Activated naive CD8-positive, alpha-beta T cell (primary cell): ENCODE data around the gene KIF17.

Source experiments
- H3K27ac Mint-ChIP-seq: one replicate; pipeline ENCODE4 v1.8.0; 2021; ENCODE audit warnings: mixed read lengths
- H3K27me3 Mint-ChIP-seq: one replicate; pipeline ENCODE4 v1.8.0; 2021; ENCODE audit warnings: mixed read lengths
- H3K36me3 Mint-ChIP-seq: one replicate; pipeline ENCODE4 v1.8.0; 2021; ENCODE audit warnings: mixed read lengths
- H3K4me1 Mint-ChIP-seq: one replicate; pipeline ENCODE4 v1.8.0; 2021; ENCODE audit warnings: low read depth, mixed read lengths
- H3K4me3 Mint-ChIP-seq: one replicate; pipeline ENCODE4 v1.8.0; 2021; ENCODE audit warnings: mild to moderate bottlenecking, mixed read lengths
- H3K9me3 Mint-ChIP-seq: one replicate; pipeline ENCODE4 v1.8.0; 2021; ENCODE audit warnings: low read depth, mixed read lengths

KIF17 gene

DNA sequence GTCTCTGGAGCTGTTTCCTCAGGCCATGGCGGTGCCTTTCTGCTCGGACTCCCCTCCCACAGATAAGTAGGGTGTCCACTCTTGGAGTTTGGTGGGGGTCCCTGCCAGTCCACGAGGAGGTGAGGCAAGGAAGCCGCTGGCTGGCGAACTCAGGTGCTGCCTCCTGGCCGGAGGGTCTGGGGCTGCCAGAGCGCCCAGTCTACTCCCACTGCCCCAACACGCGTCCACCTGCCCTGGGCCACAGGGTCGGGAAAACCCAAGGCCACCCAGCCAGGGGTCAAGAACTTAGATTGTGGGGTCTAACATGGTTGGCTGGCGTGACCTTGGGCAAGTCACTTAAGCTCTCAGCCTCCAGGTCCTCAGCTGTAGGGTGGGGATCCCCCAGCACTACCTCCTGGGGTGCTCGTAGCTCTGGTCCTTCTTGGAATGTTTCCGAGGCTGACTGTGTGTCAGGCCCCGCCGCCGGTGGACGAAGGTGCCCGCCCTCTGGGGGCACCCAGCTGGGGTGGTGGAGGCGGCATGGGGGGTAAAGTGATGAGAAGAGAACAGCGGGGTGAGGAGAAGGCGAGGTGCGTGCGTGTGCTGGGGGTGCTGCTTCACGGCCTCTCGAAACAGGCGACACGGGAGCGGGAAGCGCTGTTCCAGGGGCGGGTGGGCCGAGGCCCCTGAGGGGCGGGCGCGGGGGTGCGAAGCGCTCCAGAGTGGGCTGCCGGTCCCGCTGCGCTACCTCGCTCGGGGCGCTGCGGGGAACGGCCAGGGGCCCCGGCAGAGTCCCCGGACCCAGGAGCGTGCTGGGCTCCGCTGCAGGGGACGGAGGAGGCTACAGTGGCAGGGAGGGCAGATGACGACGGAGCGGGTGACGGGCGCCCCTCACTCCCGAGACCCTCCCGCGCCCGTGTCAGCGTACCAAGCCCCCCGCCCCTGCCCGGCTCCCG lies 13.5 kb upstream of the KIF17 start:
- H3K4me1 Mint-ChIP-seq = peaks cover 12% of the 10 kb centered on the region
- peak overlapping the region; percentile 78 for H3K4me3 Mint-ChIP-seq
- no peaks in the 10 kb centered on the region for H3K9me3 Mint-ChIP-seq
- H3K27ac Mint-ChIP-seq = no peak overlapping the region
- H3K36me3 Mint-ChIP-seq = no peaks in the 10 kb centered on the region
- peaks cover 2% of the 10 kb centered on the region for H3K27me3 Mint-ChIP-seq

DNA sequence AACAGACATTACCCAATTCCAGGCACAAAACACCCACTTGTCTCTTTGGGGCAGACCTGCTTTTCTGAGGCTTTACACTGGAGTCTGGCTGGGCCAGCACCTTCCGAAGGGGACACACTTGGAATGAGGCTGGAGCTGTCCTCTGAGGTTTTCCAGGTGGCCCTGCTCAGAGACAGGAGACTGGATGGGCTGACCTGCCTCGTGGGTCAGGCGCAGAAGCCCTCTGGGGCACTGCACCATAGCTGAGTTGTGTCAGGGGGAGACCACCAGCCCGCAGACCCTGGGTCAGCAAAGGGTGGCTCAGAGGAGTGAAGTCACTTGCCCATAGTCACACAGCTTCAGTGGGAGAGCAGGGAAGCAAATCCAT lies 12.9 kb upstream of the KIF17 start:
- no peaks in the 10 kb centered on the region for H3K36me3 Mint-ChIP-seq
- H3K4me1 Mint-ChIP-seq = peaks cover 12% of the 10 kb centered on the region
- H3K27ac Mint-ChIP-seq = no peak overlapping the region
- peak overlapping the region; percentile 78 for H3K4me3 Mint-ChIP-seq
- H3K9me3 Mint-ChIP-seq = no peaks in the 10 kb centered on the region
- peaks cover 2% of the 10 kb centered on the region for H3K27me3 Mint-ChIP-seq

DNA sequence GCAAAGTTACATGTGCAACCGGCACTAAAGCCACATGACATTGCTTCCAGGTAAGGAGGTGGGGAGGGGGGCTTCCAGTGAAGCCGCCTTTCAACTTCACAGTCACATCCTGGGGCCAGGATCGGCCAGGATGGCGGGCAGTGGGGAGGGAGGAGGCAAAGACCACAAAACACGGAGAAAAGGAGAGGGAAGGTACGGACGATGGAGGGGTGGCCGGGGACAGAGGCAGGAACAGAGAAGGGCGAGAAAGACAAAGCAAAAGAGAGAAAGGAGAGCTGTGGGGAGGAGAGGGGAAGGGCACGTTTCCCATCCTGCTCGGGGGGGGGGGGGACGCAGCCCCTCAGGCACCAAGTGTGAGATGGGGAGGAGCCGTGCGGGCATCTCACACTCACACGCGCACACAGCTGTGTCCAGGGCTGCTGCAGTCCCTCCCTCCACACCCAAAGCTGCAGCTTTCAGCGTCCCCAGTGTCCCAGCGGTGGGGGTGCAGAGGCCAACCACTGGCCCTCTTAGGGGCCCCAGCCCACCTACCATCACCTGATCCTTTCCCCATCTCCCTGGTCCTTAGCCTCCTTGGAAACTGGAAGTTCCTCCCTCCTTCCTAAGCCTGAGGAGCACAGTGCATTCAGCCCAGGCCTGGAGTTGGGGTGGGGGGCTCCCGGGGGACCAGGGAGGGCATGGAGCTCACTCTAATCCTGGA lies 12.3 kb upstream of the KIF17 start:
- Mint-ChIP-seq H3K27ac (no peak overlapping the region), H3K4me1 (peaks cover 12% of the 10 kb centered on the region), H3K9me3 (no peaks in the 10 kb centered on the region), H3K4me3 (peak overlapping the region; percentile 65), H3K27me3 (peaks cover 2% of the 10 kb centered on the region), H3K36me3 (no peaks in the 10 kb centered on the region)

DNA sequence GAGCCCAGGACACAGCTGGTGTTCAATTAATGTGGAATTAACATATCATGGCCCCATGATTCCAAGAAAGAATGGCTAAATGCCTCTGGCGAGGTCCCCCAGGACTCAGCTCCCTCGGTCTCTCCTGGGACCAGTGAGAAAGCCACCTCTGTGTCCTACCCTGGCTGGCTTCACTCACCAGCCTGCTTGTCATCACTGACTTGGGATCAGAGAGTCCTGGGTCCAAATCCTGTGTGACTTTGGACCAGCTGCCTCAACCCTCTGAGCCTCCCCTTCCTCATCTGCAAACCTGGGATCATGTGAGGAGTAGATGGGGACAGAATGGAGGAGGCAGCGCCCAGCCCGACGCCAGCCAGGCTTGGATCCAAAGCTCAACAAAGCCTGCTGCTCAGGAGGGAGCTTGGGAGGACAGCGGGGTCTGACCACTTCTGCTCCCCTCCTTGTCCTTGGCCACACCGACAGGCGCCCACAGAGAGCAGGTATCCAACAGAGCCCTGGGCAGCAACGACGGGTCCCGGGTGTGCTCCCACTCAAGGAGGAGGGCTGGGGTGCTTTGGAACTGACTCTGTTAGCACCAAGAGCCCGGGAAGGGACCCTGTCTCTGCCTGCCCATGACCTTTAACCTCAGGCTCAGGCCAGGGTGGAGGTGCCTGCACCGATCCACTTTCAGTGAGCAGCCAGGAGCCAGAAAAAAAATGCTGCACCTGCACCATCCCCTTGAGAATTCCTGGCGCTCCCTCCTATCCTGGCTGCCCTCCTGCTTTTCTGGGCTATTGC lies 11.5 kb upstream of the KIF17 start:
- H3K27ac Mint-ChIP-seq = no peak overlapping the region

DNA sequence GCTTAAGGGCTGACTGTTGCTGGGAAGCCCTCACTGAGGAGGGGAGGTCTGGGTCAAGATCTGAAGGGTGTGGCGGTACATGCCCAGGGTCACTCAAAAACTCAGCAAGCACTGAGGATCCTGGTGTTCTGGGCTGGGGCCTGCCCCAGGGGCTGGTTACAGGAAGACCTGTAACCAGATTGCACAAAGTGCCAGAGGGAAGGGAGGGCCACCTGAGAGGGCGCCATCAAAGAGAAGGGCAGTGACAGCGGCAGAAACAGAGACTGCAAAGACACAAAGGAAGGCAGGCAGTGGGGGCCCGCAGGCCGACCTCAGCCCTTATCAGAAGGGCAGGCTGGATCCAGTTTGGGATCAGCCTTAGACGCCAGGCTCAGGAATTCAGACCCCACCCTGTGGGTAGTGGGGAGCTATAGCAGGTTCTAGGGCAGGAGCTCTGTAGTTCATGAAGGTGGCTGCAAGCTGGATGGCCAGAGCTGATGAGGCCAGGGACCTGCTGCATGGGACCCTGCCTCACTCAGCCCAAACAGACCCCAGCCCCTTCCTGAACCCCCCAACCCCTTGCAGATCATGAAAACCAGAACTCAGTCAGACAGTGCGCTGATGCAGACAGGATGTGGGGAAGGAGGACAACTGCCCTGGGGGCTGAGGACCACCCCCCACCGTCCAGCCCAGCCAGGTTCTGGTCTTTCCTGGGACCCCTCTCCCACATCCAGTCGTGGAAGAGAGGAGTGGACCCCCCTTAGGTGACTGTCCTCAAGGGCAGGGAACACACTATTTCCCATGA lies 10.8 kb upstream of the KIF17 start:
- Mint-ChIP-seq H3K4me3 (no peak overlapping the region), H3K4me1 (peaks cover 12% of the 10 kb centered on the region), H3K9me3 (no peaks in the 10 kb centered on the region), H3K27me3 (peaks cover 2% of the 10 kb centered on the region), H3K27ac (no peak overlapping the region), H3K36me3 (no peaks in the 10 kb centered on the region)

More for the DNA sequence above, 11.5 kb upstream of the KIF17 start:
- no peaks in the 10 kb centered on the region for H3K36me3 Mint-ChIP-seq
- peaks cover 12% of the 10 kb centered on the region for H3K4me1 Mint-ChIP-seq
- no peaks in the 10 kb centered on the region for H3K9me3 Mint-ChIP-seq
- H3K27me3 Mint-ChIP-seq = peaks cover 2% of the 10 kb centered on the region
- no peak overlapping the region for H3K4me3 Mint-ChIP-seq

DNA sequence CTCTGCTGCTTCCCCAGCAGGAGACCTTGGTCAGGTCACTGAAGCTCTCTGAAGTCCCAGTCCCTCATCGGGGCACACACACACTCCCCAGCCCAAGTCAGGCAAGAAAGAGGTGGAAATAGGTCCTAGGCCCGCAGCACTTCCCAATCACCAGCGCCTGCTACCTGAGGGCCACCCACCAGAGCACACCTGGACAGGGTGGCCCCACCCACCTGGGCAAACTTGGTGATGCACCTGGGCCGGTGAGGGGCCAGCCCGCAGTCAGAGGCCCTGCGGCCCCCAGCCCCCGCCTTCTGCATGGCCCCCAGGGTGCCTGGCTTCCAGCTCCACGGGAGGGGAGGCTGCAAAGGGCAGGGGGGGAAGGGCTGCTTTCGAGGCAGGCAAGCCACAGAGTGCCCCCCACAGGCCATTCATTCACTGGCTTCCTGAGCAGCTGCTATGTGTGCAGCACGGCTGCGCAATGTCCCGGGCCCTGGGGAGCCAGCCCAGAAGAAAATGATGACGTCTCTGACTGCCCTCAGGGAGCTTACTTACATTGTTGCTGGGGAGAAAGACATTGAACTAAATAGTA lies 10.0 kb upstream of the KIF17 start:
- Mint-ChIP-seq H3K4me1 (peaks cover 6% of the 10 kb centered on the region), H3K4me3 (no peak overlapping the region), H3K9me3 (no peaks in the 10 kb centered on the region), H3K27ac (no peak overlapping the region), H3K36me3 (no peaks in the 10 kb centered on the region), H3K27me3 (peaks cover 2% of the 10 kb centered on the region)

DNA sequence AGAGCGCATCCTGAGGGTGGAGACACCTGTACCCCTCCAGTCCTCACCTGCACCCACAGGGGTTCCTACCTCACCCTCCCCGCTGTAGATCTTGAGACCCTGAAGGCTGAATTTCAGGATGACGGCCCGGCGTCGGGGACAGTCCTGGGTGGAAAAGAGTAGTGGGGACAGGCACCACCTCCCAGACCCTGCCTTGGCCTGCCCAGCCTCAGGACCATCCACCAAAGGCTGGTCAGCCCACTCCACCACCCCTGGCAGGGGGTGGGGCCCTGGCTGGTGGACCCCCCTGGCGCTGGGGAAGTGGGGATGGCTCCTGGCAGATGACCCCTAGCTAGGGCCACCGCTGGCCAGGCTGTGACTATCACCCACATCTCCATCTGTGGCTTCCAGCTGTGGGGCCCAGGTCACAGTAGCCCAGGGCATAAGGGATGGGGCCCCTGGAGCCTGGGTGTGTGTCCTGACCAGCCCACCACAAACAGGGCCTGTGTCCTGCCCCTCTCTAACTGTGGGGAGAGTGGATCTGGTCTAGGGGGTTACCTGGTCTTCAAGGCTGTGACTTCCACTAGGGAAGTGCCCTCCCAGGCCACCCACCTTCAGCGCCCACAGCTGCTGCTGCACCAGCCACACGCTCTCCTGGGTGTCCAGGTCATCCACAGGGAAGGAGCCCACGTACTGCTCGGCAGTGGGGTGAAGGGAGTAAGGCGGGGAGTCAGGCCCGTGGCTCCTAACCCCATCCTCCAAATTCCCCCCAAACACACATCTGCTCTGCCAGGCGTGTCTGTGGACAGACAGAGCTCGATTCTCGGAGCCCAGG lies 9.3 kb upstream of the KIF17 start:
- H3K27me3 Mint-ChIP-seq = peaks cover 2% of the 10 kb centered on the region
- H3K36me3 Mint-ChIP-seq = no peaks in the 10 kb centered on the region
- no peaks in the 10 kb centered on the region for H3K9me3 Mint-ChIP-seq
- no peak overlapping the region for H3K27ac Mint-ChIP-seq
- H3K4me1 Mint-ChIP-seq = peaks cover 6% of the 10 kb centered on the region
- no peak overlapping the region for H3K4me3 Mint-ChIP-seq

DNA sequence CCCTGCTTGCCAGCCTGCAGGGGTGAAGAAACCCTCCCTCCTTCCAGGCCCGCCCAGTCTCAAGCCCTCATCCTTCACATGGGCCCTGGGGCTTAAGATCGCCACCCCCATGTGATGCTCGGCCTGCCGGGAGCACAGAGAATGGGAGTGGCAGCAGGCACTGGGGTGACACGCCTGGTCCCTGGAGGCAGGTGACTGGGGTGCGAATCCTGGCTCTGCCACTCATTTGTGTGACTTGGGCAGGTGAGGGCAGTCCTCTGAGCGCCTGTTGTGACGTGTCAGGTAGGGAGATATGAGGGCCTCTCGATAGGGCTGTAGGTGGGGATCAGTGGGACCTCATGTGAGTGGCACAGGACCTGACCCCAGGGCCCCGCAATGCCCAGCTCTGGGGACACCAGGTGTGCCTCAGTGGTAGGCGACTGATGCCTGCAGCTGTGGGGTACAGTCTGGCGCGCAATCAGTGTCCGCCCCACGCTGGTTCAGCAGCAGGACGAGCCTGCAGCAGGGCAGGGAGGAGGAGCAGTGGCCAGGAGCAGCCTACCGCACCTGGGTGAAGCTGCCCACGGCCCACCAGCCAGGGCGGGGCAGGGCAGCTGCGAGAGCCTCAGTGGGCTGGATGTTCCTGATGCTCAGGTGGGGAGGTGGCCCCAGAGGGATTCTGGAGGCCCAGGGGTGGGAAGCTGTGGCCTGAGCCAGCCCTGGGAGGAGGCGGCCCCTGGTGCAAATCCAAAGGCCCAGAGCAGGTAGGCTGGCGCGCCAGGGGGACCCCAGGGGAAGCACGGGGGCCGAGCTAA lies 8.5 kb upstream of the KIF17 start:
- Mint-ChIP-seq H3K4me1 (peaks cover 5% of the 10 kb centered on the region), H3K27ac (no peak overlapping the region), H3K36me3 (no peaks in the 10 kb centered on the region), H3K27me3 (peaks cover 2% of the 10 kb centered on the region), H3K4me3 (no peak overlapping the region), H3K9me3 (no peaks in the 10 kb centered on the region)

DNA sequence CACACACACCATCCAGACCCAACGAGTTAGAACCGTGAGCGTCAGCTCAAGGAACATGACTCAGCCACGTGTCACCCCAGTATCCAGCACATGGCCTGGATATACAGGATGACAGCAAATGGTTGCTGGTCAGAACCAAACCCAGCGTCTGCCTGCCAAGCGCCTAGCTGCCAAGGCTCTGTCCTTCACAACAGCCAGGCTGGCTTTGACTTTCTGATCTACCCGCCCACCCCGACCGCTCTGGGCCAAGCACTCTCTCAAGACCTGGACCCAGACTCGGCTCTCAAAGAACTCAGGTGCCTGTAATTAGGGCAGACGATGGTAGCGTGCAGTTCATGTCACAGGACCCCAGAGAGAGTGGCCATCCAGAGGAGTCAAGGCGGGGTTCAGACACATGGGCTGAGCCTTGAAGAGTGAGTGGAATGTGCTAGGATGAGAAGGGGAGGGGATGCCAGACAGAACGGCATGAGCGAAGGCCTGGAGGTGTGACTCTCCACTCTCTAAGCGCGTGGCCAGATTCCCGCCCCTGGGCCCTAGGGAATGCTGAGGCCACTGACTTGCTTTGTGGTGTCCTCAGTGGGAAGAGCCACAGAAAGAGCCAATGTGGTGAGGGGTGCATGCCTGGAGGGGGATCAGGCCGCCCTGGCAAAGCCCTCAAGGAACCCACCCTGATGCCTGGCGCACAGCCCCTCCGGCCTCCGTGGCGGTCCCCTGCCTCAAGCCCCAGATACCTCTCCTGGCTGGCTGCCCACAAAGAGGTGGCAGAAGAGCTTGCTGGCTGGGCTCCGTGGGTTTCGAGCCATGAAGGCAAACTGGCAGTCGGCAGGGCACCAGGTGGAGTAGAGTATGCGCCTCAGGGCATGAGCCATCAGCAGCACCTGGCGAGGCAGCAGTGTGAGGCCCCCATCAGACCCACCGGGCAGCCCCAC lies 7.6 kb upstream of the KIF17 start:
- peaks cover 3% of the 10 kb centered on the region for H3K4me1 Mint-ChIP-seq
- H3K4me3 Mint-ChIP-seq = no peak overlapping the region
- no peaks in the 10 kb centered on the region for H3K36me3 Mint-ChIP-seq
- H3K27ac Mint-ChIP-seq = no peak overlapping the region
- H3K9me3 Mint-ChIP-seq = no peaks in the 10 kb centered on the region
- H3K27me3 Mint-ChIP-seq = peaks cover 2% of the 10 kb centered on the region

DNA sequence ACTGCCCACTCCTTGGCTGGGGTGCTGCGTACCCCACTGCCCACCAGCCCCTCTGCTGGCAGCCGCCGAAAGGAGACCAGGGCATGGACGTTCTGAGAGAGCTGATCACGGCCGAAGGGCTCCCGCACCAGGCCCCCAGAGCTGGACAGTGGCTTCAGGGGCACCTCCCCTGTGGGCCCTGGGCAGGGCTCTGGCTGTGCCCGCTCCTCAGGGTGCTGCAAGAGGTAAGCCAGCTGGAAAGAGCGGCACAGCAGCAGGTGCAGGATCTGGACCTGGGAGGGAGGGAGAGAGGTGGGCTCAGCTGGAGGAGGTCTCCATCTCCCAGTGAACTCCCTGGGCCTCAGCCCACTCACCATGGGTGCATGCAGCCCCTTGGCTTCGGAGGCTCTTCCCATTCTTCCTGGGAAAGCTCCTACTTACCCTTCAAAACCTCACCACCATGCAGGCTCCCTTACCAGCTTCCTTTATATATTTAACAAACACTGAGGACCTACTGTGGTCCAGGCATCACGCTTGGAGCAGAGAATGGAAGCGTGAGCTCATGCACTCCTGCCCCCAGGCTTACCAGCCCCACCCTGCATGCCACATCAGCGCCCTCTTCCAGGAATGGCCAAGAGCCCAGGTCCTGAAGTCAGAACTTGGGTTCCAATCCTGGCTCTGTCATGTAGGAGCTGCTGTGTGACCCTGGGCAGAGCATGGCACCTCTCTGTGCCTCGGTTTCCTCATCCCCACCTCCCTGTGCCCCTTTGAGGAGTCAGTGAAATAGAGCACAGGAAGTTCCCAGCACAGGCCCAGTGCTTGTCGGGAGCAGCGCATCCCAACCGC lies 6.8 kb upstream of the KIF17 start:
- no peaks in the 10 kb centered on the region for H3K36me3 Mint-ChIP-seq
- H3K9me3 Mint-ChIP-seq = no peaks in the 10 kb centered on the region
- H3K4me3 Mint-ChIP-seq = no peak overlapping the region
- no peaks in the 10 kb centered on the region for H3K4me1 Mint-ChIP-seq
- no peak overlapping the region for H3K27ac Mint-ChIP-seq
- no peaks in the 10 kb centered on the region for H3K27me3 Mint-ChIP-seq

DNA sequence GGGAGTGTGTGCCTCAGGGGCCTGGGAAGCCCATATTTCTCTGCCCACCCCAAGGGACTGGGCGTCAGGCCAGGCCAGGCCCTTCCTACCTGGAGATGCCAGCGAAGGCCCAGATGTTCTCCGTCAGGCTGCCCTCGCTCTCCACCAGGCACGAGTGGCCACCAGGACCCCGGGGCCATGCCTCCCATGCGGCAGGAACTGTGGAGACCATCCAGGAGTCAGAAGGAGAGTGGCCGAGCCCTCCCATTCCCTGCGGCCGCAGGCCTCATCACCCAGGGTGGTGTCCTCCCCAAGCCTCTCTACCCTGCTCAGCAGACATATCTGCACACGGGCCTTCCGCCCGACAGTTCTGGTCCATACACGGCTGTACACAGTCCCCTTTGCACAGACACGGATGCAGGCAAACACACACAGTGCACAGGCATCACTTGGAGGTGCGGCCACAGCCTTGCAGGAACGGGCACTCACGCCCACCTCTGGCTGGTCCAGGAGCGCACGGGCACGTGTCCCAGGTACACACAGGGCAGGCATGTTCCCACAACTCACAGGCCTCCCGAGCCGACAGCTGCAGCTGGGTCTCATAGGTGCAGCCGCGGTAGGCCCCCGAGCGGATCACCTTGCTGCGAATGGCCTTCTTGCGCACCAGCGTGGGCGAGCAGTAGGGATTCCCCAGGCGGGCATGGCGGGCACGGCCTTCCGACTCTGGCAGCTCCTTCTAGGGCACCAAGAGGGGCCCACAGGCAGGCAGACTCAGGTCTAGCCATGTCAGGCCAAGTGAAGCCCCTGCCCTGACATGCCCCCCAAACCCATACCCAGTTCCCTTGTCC lies 5.9 kb upstream of the KIF17 start:
- Mint-ChIP-seq H3K27me3 (peaks cover 2% of the 10 kb centered on the region), H3K36me3 (no peaks in the 10 kb centered on the region), H3K4me1 (peaks cover 1% of the 10 kb centered on the region), H3K9me3 (no peaks in the 10 kb centered on the region), H3K4me3 (no peak overlapping the region), H3K27ac (no peak overlapping the region)
